Type B pancreatic cell (in vitro differentiated cells): ENCODE measurements around the gene HMOX2. TPM values are rescaled to one million over a fixed set of nuclear protein-coding genes. Genes with fewer than 3 reads are reported as not detected.

Experiments used
- DNase-seq: peaks from one replicate; pipeline ENCODE4 v3.0.0; 2021; ENCODE audit warnings: mixed read lengths; ENCODE audit not compliant: unreplicated experiment; ENCODE audit errors: extremely low spot score
- H3K27ac Mint-ChIP-seq: 2 replicates; pipeline ENCODE4 v1.8.0; 2021; ENCODE audit warnings: mild to moderate bottlenecking, mixed read lengths
- H3K27me3 Mint-ChIP-seq: 2 replicates; pipeline ENCODE4 v1.8.0; 2021; ENCODE audit warnings: mixed read lengths
- H3K36me3 Mint-ChIP-seq: 2 replicates; pipeline ENCODE4 v1.8.0; 2021; ENCODE audit warnings: mixed read lengths
- H3K4me1 Mint-ChIP-seq: one replicate; pipeline ENCODE4 v1.8.0; 2021; ENCODE audit warnings: mixed read lengths; ENCODE audit not compliant: unreplicated experiment
- H3K4me3 Mint-ChIP-seq: 2 replicates; pipeline ENCODE4 v1.8.0; 2021; ENCODE audit warnings: mild to moderate bottlenecking, mixed read lengths
- H3K9me3 Mint-ChIP-seq: 2 replicates; pipeline ENCODE4 v1.8.0; 2021; ENCODE audit warnings: mixed read lengths
- CTCF ChIP-seq: fragments of 200-600 bp; sonication (generic); conservative IDR thresholded peaks from 2 replicates; pipeline ENCODE4 v1.5.0; 2021; ENCODE audit warnings: antibody characterized with exemption, mild to moderate bottlenecking
- total RNA-seq: library from RNA; stranded (reverse); gene quantifications from 2 replicates; pipeline ENCODE4 v1.2.1, GENCODE V29; 2021; ENCODE audit warnings: low replicate concordance

Gene HMOX2
- total RNA-seq, 1 donor from 2014 or later = 46.2 TPM

- Mint-ChIP-seq H3K9me3 (no peaks in the 10 kb centered on the region), H3K36me3 (peaks cover 15% of the 10 kb centered on the region), H3K4me3 (no peak overlapping the region), H3K27me3 (no peaks in the 10 kb centered on the region), H3K27ac (no peak overlapping the region), H3K4me1 (no peaks in the 10 kb centered on the region)
- no peak for TF ChIP-seq CTCF
- DNase-seq = no peak
Measured at GRCh38 chr16:4443986-4444385, 32.2 kb upstream of the HMOX2 start.

- no peak for DNase-seq
- Mint-ChIP-seq H3K27me3 (no peaks in the 10 kb centered on the region), H3K36me3 (no peaks in the 10 kb centered on the region), H3K9me3 (no peaks in the 10 kb centered on the region), H3K27ac (no peak overlapping the region), H3K4me3 (no peak overlapping the region), H3K4me1 (no peaks in the 10 kb centered on the region)
- no peak for TF ChIP-seq CTCF
Measured at GRCh38 chr16:4450430-4450829, 25.8 kb upstream of the HMOX2 start.

- TF ChIP-seq CTCF = no peak
- Mint-ChIP-seq H3K27me3 (no peaks in the 10 kb centered on the region), H3K36me3 (no peaks in the 10 kb centered on the region), H3K9me3 (no peaks in the 10 kb centered on the region), H3K4me1 (no peaks in the 10 kb centered on the region), H3K27ac (no peak overlapping the region), H3K4me3 (no peak overlapping the region)
- DNase-seq = no peak
Measured at GRCh38 chr16:4450931-4451519, 25.2 kb upstream of the HMOX2 start.

GRCh38 chr16:4452674-4453073, 23.5 kb upstream of the HMOX2 start:
- Mint-ChIP-seq H3K36me3 (no peaks in the 10 kb centered on the region), H3K27me3 (no peaks in the 10 kb centered on the region), H3K9me3 (no peaks in the 10 kb centered on the region)

GRCh38 chr16:4454623-4455022, 21.6 kb upstream of the HMOX2 start:
- Mint-ChIP-seq H3K4me3 (no peak overlapping the region), H3K4me1 (no peaks in the 10 kb centered on the region), H3K27me3 (no peaks in the 10 kb centered on the region), H3K36me3 (no peaks in the 10 kb centered on the region), H3K9me3 (no peaks in the 10 kb centered on the region), H3K27ac (no peak overlapping the region)
- DNase-seq = no peak
- no peak for TF ChIP-seq CTCF

More at GRCh38 chr16:4452674-4453073, 23.5 kb upstream of the HMOX2 start:
- DNase-seq = no peak
- Mint-ChIP-seq H3K27ac (no peak overlapping the region), H3K4me3 (no peak overlapping the region), H3K4me1 (no peaks in the 10 kb centered on the region)
- no peak for TF ChIP-seq CTCF

GRCh38 chr16:4455081-4455480, 21.1 kb upstream of the HMOX2 start:
- no peaks in the 10 kb centered on the region for H3K36me3 Mint-ChIP-seq
- no peaks in the 10 kb centered on the region for H3K9me3 Mint-ChIP-seq
- TF ChIP-seq CTCF = no peak

More at GRCh38 chr16:4455081-4455480, 21.1 kb upstream of the HMOX2 start:
- Mint-ChIP-seq H3K4me3 (no peak overlapping the region), H3K4me1 (no peaks in the 10 kb centered on the region), H3K27ac (no peak overlapping the region), H3K27me3 (no peaks in the 10 kb centered on the region)
- DNase-seq = no peak
